Measurements from ENCODE around the gene GPC4. TPM values are rescaled to one million over a fixed set of nuclear protein-coding genes. Genes with fewer than 3 reads are reported as not detected.

GPC4 gene
- polyA plus RNA-seq, 3 donors, result 0.03 to 0.59 (median 0.27) TPM

- intact Hi-C loops (cut with micrococcal nuclease), result no loop called here
- H3K9me3 Mint-ChIP-seq, result peaks cover 0 to 2% (median 0%) of the 10 kb centered on the region in 7 donors
- H3K27ac Mint-ChIP-seq, result no peak overlapping the region
- H3K4me2 ChIP-seq (replicated peaks; ENCODE audit: extremely low read depth, low read length, poor library complexity, severe bottlenecking), result no peak overlapping the region
- no peak overlapping the region for H2AFZ ChIP-seq (ENCODE audit: insufficient read depth, low read depth, low read length, poor library complexity, severe bottlenecking)
- H3K4me3 ChIP-seq (replicated peaks in 1 of 3; ENCODE audit: low read depth in 2 of 3, low read length in 3 of 3), result no peak overlapping the region
- H3K27me3 ChIP-seq (ENCODE audit: control insufficient read depth in 2 of 2, insufficient read depth in 2 of 2, low read length in 2 of 2), result no peaks in the 10 kb centered on the region
- H3K4me1 Mint-ChIP-seq, result peaks cover 4% of the 10 kb centered on the region
- H4K20me1 ChIP-seq (ENCODE audit: insufficient read depth, low read length), result no peaks in the 10 kb centered on the region
- no peaks in the 10 kb centered on the region for H3K36me3 ChIP-seq (replicated peaks in 1 of 2; ENCODE audit: control insufficient read depth in 1 of 2, insufficient read depth in 2 of 2, low read length in 2 of 2)
- H3K27me3 Mint-ChIP-seq (ENCODE audit: low read depth in 3 of 3), result peaks cover 0 to 5% (median 0%) of the 10 kb centered on the region in 3 donors
- H3K36me3 Mint-ChIP-seq, result no peaks in the 10 kb centered on the region
- whole genome bisulfite sequencing (ENCODE audit: insufficient coverage), result no CpG with 5 or more reads among the region's 2 CpGs
- no peaks in the 10 kb centered on the region for H3K4me1 ChIP-seq (ENCODE audit: control insufficient read depth in 1 of 2, insufficient read depth in 2 of 2, low read length in 2 of 2)
- H3K4me3 Mint-ChIP-seq, result no peak overlapping the region
- H3K27ac ChIP-seq (ENCODE audit: low read depth in 1 of 2, low read length in 2 of 2), result no peak overlapping the region
- no peak for DNase-seq
- no peak for TF ChIP-seq CTCF (IDR thresholded peaks at IDR 0.05)
- no peak overlapping the region for H3K9ac ChIP-seq (ENCODE audit: insufficient read depth, low read length, poor library complexity, severe bottlenecking)
- H3K79me2 ChIP-seq (ENCODE audit: insufficient read depth, low read length), result no peaks in the 10 kb centered on the region
- no peaks in the 10 kb centered on the region for H3K9me3 ChIP-seq (replicated peaks in 1 of 2; ENCODE audit: control insufficient read depth in 1 of 2, insufficient read depth in 1 of 2, low read length in 2 of 2)
Measured at GRCh38 chrX:133353233-133353632, 62.1 kb downstream of the GPC4 start.

GRCh38 chrX:133350751-133351150, 64.5 kb downstream of the GPC4 start:
- Histone ChIP-seq H3K27ac (ENCODE audit: low read depth in 1 of 2, low read length in 2 of 2) (no peak overlapping the region), H4K20me1 (ENCODE audit: insufficient read depth, low read length) (no peaks in the 10 kb centered on the region), H3K9ac (ENCODE audit: insufficient read depth, low read length, poor library complexity, severe bottlenecking) (no peak overlapping the region), H2AFZ (ENCODE audit: insufficient read depth, low read depth, low read length, poor library complexity, severe bottlenecking) (no peak overlapping the region), H3K27me3 (ENCODE audit: control insufficient read depth in 2 of 2, insufficient read depth in 2 of 2, low read length in 2 of 2) (no peaks in the 10 kb centered on the region), H3K4me3 (replicated peaks in 1 of 3; ENCODE audit: low read depth in 2 of 3, low read length in 3 of 3) (no peak overlapping the region), H3K4me2 (replicated peaks; ENCODE audit: extremely low read depth, low read length, poor library complexity, severe bottlenecking) (no peak overlapping the region), H3K36me3 (replicated peaks in 1 of 2; ENCODE audit: control insufficient read depth in 1 of 2, insufficient read depth in 2 of 2, low read length in 2 of 2) (no peaks in the 10 kb centered on the region), H3K4me1 (ENCODE audit: control insufficient read depth in 1 of 2, insufficient read depth in 2 of 2, low read length in 2 of 2) (no peaks in the 10 kb centered on the region), H3K79me2 (ENCODE audit: insufficient read depth, low read length) (no peaks in the 10 kb centered on the region), H3K9me3 (replicated peaks in 1 of 2; ENCODE audit: control insufficient read depth in 1 of 2, insufficient read depth in 1 of 2, low read length in 2 of 2) (no peaks in the 10 kb centered on the region)
- WGBS (ENCODE audit: insufficient coverage), result no CpG with 5 or more reads among the region's 1 CpG
- Mint-ChIP-seq H3K27me3 (ENCODE audit: low read depth in 3 of 3) (peaks cover 0 to 3% (median 0%) of the 10 kb centered on the region in 3 donors), H3K4me1 (peaks cover 4% of the 10 kb centered on the region), H3K9me3 (peaks cover 0 to 2% (median 0%) of the 10 kb centered on the region in 7 donors), H3K4me3 (no peak overlapping the region), H3K36me3 (no peaks in the 10 kb centered on the region), H3K27ac (no peak overlapping the region)
- peak in 1 of 3 donors; percentile 3 for DNase-seq
- intact Hi-C loops (cut with micrococcal nuclease), result no loop called here
- TF ChIP-seq CTCF (IDR thresholded peaks at IDR 0.05), result no peak

Data from CD14-positive monocyte (primary cell).